Stimulated activated naive CD4-positive, alpha-beta T cell (primary cell): ENCODE data around the gene NPL.

Source experiments
- DNase-seq, 6 experiments: peaks; one replicate each; lab custom pipeline; 2025; lab: John Stamatoyannopoulos, UW

NPL gene

DNA sequence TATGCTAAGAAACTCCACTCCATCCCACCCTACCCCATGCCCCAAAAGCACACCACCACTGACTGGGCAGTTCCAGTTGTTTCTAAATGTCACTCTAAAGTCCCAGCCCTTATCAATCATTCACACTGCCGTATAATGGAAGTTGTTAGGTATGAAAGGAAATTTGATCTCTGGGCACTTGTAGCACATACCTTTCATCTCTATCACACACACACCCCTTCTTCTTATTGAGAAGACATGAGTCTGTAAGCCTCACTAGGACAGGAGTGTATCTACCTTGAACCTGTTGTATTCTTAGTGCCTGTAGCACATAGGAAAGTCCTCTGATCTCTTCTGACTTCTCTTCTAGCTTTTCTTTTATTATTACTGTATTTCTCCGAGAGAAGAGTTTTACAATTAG lies 27.3 kb downstream of the NPL start:
- no peak for DNase-seq

DNA sequence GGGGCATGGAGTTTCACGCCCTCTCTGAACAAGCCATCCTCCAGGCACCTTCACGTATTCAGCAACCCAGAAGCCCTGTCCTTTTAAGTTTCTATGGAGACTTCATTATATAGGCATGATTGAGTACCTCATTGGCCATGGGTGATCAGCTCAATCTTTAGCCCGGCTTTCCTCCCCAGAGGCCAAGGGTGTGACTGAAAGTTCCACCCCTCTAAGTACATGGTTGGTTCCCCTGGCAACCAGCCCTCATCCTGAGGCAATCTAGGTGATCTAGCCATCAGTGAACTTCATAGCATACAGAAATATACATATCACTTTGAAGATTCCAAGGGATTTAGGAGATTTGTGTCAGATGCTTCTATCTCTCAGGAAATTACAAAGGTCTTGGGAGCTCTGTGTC lies 28.2 kb downstream of the NPL start:
- DNase-seq, result no peak

DNA sequence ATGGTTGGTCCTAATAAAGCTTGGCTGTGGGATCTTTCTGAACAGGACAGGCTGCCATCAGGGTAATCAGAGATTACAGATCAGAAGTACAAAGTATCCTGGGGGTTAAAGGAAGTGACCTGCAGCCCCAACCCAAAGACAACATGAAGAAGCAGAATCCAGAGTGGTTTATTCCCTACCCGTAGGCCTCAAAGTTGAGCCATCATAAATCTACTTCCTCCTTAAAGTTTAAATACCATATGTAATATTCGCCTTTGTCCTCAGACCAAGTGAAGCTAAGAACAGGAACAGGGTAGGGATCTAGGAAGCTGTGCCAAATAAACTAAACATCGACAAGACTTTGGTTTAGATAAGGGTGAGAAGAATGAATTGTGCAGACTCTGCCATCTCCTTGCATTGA lies 33.6 kb downstream of the NPL start:
- DNase-seq, result no peak

DNA sequence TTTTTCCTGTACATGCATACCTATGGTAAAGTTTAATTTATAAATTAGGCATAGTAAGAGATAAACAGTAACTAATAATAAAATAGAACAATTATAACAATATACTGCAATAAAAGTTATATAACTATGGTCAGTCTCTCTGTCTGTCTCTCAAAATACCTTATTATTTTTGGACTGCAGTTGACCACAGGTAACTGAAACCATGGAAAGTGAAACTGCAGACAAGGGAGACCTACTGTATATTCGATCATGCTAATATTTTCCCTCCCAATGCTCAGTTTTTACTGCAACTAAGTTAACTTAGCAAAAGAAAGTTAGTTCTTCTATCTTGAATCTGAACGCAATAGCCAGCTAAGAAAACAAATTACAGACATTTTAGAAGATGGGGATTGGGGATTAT lies 37.3 kb downstream of the NPL start:
- no peak for DNase-seq

DNA sequence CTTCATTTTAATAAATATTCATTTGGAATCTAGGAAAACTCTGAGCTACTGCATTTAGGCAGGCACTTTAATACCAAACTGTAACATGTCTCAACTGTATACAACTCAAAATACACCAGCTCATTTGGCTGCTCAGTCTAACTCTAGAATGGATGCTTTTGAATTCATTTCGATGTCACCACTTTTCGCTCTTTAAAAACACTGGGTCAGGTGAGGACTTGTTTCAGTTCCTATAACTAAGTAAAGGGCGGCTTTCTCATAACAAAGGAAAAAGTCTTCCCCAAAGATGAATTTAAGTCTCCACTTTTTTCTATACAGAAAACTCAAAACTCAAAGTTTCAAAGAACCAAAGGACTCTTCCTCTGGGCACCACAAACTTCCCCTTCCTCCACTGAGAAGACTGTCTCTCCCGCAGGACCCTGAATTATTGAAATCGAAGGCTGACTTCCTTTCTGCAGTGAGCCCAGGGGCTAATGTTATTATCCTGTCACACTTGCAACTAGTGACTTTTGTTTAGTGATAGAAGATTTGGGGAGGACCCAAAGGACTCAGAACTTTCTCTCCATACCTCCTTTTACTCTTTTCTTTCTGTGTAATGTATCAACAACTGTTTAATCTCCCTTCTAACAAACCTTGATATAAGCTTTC lies 39.8 kb downstream of the NPL start:
- no peak for DNase-seq

DNA sequence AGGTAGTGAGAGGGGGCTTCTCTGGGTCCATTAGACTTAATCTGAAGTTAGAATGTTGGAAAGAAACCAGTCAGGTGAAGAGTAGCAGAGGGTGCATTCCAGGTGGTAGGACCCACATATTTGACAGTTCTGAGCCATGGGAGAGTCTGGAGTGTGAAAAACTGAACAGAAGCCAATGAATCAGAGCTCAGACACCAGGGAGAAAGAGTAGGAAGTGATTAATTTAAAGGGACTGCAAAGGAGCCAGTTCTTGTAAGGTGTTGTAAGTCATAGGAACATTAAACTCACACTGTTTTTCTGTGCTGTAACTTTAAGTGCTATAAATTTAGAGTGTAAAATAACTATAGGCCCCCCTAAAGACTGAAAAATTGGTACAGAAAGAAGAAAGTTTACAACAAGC lies 43.7 kb downstream of the NPL start:
- no peak for DNase-seq

DNA sequence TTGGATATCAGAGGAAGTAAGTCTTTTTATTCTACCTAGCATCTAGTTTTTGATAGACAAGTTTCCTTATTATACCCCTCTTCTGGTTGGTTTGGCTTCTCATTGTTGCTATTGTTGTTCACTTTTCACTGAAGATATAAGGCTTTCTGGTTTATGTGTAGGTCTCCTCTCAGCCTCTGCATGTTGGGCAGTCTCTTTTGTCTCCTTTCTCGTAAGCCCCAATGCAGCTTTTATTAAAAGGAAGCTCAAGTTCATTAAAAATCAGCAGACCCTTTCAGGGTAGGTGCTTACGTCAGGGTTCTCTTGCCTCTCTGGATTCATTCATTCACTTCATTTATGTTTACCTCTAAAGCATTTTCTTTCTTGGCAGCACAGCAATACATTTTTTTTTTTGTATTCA lies 44.8 kb downstream of the NPL start:
- no peak for DNase-seq

DNA sequence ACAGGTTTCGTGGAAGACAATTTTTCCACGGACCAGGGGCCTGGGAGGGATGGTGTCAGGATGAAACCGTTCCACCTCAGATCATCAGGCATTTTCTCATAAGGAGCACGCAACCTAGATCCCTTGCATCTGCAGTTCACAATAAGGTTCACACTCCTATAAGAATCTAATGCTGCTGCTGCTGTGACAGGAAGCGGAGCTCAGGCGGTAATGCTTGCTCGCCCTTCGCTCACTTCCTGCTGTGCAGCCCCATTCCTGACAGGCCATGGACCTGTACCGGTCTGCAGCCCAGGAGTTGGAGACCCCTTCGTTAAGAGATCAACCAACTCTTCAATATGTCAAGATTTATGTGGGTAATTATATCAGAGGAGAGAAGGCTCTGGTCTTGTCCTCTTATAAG lies 46.2 kb downstream of the NPL start:
- DNase-seq, result no peak

DNA sequence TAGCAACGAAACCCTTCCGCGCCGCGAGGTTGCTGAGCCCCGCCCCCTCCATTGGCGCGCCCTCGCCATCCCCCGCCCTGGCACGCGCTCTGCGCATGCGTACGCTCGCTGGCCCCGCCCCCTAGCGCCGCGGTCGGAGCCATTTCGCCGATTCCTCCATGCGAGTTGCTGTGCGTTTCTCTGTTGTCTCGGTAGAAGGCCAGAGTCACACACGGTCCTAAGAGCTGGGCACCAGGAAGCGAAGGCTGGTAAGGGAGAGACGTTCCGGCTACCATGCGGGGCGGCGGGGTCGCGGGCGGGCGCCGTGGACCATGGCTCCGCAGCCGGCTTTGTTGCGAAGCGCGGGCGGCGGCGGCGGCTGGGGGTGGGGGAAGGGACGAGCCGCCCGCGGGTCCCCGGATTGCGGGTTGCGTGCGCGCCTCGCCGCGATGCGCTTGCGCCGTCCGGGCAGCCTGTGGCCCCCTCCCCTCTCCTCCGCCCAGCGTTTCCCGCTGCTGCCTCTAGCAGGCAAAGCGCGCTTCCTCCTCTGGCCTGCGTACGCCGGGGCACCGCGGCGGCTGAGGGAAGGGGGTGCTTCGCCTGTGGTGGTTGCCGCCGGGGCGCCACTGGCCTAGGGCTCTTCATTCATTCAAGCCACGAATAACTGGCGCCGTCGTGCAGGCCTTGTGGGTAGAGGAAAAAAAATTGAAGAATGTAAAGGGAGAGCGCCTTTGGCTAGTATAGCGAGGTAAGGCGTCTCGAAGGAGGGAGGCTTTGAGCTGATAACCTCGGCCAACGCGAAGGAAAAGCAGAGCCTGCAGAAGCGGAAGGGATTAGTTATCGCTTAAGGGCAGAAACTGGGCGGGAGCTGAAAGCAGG lies 49.9 kb downstream of the NPL start, which contains the start of gene DHX9:
Gene DHX9 (plus strand): TSS at position 139 of the 858 bp plus-strand sequence. CDS start 3,220 bp downstream, outside the sequence.
- peak; percentile 91 to 99 (median 96) for DNase-seq

DNA sequence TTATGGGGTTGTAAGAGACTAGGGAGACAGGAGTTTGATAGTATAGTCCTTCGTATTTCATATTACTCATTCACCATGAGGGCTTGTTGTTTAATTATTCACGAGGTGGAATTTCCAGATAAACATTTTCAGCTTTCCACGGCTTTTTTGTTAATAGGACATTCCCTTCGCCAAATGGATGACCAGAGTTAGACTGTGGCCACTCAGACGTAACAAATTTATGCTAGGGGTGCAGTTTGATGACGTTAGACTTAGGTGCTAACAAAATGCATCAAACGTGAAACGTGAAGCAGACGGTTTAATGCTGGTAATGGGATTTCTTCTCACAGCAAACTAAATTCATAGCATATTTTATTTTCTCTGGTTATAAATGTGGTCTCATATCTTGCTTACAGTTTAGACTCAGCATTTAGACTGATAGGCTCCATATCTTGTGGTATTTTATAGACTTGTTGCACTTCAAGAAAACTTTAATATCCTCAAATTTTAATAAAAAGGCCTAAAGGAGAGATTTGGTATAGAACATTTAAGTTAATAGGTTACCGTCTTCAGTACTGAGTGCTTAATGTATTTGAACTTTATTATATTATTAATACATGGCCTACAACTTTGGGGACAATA lies 51.9 kb downstream of the NPL start:
- DNase-seq, result no peak

DNA sequence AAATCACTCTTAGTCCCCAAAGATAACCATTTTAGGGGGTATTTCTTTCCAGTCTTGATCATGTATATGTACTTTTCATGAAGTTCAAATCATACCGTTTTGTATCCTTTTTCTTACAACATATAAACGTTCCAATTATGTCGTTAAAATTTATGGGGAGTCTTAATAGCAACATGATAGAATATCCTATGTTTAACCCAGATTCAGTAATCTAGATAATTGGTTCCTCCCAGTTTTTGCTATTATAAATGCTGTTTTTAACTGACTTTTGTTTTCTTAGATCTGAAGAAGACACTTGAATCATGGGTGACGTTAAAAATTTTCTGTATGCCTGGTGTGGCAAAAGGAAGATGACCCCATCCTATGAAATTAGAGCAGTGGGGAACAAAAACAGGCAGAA lies 52.7 kb downstream of the NPL start:
- no peak for DNase-seq

DNA sequence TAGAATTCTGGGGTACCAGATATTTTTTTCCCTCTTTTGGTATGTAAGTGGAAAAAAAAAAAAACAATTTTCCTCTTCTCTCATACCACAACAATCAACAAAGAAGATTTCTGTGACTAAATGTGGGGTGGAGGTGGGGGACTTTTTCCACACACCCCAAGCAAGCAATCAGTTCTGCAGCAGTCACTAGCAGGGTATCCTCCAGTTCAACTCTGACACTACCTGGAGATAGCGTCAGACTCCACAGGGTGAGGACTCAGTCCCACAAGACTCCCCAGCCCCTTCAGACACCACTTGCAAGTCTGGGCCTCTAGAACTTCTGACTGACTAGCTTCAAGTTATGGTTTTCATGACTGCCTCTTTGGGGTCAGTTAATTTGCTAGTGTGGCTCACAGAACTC lies 55.8 kb downstream of the NPL start:
- DNase-seq, result peak in 1 of 6 experiments; percentile 4

DNA sequence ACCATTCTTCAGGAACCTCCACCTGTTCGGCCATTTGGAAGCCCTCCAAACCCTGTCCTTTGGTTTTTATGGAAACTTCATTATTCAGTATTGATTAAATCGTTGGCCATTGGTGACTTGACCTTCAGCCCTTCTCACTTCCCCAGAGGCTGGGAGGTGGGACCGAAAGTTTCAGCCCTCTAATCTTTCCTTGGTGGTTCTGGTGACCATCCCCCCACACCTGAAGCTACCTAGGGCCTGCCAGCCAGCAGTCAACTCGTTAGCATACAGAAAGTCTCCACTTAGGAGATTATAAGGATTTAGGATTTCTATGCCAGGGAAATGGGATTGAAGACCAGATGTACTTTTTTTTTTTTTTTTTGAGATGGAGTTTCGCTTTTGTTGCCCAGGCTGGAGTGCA lies 56.3 kb downstream of the NPL start:
- DNase-seq, result no peak

DNA sequence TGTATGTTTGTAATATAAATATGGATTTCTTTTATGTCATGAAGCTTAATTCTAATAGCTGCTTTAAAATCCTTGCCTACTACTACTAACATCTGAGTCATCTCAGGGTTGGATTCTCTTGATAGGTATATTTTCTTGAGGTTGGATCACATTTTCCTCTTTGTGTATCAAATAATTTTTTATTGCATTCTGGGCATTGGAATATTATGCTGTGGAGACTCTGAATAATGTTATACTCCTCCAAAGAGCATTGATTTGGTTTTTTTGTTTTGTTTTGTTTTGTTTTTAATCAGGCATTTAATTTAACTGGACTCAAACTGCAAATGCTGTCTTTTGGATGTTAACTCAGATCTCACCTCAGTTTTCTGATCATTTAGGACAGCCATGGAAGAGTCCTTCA lies 57.5 kb downstream of the NPL start:
- DNase-seq, result no peak

DNA sequence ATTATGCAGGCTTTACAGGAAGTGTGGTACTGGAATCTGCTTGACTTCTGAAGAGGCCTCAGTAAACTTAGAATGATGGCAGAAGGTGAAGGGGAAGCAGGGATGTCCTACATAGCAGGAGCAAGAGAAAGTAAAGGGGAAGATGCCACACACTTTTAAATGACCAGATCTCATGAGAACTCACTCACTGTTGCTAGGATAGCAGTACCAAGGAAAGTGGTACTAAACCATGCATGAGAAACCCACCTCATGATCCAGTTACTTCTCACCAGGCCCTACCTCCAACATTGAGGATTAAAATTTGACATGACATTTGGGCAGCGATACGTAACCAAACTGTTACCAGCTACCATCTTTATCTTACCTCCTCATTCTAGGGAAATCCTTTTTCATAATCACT lies 59.2 kb downstream of the NPL start:
- DNase-seq, result no peak

DNA sequence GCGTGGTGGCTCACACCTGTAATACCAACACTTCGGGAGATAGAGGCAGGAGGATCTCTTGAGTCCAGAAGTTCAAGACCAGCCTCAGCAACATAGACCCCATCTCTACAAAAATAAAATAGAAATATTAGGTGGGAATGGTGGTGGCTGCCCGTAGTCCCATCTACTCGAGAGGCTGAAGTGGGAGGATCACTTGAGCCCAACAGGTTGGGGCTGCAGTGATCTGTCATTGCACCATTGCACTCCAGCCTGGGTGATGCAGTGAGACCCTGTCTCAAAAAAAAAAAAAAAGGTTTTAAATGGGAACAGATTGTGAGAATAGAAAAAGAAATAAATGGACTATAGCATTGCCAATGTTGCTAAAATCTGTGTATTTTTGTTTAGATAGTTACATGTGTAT lies 60.7 kb downstream of the NPL start:
- DNase-seq, result no peak

DNA sequence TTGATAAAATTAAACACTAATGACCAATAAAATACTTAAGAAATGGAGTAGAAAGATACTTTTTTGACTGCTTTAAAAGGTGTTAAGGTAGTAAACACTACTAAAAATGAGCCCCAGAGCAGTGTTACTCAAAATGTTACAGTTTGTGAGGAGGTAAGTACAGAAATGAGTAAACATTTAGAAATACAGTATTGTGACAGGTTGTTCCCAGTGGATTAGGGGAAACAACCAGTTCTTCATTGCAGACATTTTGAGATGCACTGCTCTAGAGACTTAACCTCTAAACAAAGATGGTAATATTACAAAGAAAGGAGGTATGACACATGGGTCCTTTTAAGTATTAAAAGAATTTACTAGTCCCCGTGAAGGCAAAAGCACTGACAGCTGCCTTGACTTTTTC lies 62.3 kb downstream of the NPL start:
- DNase-seq, result no peak

DNA sequence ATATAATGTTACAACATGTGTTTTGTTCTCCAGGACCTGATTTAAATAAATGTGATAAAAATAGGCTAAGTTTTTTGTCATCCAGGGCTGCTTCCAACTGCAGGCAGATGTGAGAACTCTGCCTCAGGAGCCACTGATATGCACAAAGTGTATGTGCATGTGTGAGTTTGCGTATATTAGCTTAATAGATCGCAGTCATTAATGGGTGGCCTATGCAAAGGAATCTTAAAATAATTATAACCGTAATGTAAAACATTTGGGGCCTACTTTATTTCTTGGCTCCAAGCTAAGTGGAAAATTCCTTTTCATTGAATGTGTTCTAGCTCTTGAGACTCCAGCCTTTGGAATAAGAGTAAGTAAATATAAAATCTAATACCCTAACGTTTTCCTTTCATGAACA lies 66.3 kb downstream of the NPL start:
- DNase-seq, result no peak

DNA sequence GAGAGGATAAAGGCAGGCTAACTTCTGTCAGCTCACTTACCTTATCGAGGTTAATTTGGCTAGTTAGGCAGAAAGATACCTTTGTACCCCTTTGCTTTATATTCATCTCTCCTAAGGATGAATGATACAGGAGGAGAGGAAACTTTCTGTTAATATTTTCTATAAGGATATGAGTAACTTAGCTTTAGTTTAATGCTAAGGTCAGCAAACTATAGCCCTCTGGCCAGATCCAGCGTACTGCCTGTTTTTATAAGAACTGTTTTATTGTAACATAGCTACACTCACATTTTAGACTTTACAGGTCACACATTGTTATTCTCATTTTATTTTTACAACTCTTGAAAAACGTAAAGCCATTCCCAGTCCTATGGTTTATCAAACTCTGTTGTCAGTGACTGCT lies 67.6 kb downstream of the NPL start:
- DNase-seq, result no peak

DNA sequence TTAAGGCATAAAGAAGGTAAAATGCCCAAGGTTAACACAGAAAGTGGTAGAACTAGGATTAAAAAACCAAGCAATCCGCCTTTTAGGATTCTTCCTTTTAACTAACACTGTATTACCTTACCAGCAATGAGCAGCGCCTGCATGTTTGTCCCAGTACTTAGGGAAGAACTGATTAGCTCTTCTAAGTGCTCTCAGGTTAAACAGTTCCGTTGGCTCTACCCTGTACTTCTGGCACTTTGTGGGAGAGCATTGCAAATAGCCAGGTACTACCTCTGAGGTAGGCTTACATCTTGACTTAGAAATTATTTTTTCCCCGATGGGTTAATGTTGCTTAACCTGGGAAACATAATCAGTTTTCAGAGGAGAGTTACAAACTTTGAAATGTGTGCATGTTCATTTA lies 71.1 kb downstream of the NPL start:
- no peak for DNase-seq

DNA sequence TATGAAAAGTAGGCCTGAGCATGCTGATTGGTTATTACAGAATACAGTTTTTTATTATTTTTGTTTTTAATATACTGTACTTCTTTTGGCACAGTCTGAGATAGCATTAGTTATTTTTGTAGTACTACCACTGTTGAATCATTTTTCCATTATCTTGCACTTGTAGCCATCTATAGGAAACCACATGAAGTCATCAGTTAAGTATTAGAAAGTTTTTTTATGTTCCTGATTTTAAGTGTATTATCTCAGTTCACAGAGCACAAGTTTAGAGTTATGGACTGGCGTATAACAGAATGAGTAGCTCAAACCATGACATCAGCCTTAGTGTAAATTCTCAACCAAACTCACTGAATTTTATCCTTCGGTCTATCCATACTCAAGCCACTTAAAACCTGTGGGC lies 72.4 kb downstream of the NPL start:
- DNase-seq, result no peak

DNA sequence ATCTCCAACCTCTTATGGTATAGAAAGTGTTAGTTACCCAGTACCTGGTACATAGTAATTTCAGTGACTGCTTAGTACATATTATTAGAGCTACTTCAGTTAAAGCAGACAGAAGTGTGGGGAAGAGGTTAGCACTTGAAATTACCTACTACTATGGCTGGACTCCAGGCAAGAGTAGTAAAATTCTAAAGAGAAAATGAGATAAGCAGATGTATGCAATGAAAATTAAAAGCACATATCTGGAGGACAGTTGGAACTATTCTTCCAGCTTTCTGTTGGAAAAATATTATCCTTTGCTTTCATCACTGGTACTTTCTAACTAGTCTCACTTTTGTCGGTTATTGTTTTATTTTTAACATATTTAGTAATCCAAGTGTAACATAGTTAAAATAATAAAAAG lies 73.3 kb downstream of the NPL start:
- DNase-seq, result no peak

DNA sequence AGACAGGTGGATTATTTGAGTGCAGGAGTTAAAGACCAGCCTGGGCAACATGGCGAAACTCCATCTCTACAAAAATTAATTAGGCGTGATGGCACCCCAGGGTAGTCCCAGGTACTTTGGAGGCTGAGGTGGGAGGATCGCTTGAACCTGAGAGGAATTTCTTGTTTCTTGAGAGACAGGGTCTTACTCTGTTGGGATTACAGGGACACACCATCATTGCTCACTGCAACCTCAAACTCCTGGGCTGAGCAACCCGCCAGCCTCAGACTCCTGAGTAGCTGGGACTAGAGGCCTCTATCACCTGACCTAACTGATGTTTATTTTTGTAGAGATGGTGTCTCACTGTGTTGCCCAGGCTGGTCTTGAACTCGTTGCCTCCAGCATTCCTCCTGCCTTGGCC lies 74.4 kb downstream of the NPL start:
- no peak for DNase-seq
